Neural cell (in vitro differentiated cells): ENCODE data around the gene CILP2. TPM values are rescaled to one million over a fixed set of nuclear protein-coding genes. Genes with fewer than 3 reads are reported as not detected.

Experiments
- H2AFZ ChIP-seq: fragments of 200-600, 300-800 bp; sonication (generic), shearing (Covaris generic); 2 replicates; pipeline ENCODE4 v1.6.0; 2014; ENCODE audit warnings: low read depth, mild to moderate bottlenecking, antibody characterized with exemption, low read length, moderate library complexity
- H3F3A ChIP-seq: fragments of 200-600 bp; shearing (Covaris generic); 2 replicates; pipeline ENCODE4 v1.6.1; 2016; ENCODE audit warnings: mild to moderate bottlenecking, moderate library complexity, mixed read lengths, antibody characterized with exemption, low read length; ENCODE audit not compliant: insufficient read depth, poor library complexity, severe bottlenecking
- H3K27ac ChIP-seq: fragments of 200-600, 300-800 bp; sonication (generic), shearing (Covaris generic); 2 replicates; pipeline ENCODE4 v1.5.1; 2014; ENCODE audit warnings: mild to moderate bottlenecking, low read length, moderate library complexity
- H3K27me3 ChIP-seq: fragments of 300-800, 200-600 bp; sonication (generic), shearing (Covaris generic); 2 replicates; pipeline ENCODE4 v1.6.0; 2014; ENCODE audit warnings: mild to moderate bottlenecking, low read depth, low read length, moderate library complexity; ENCODE audit not compliant: insufficient read depth
- H3K36me3 ChIP-seq: fragments of 300-800, 200-600 bp; sonication (generic), shearing (Covaris generic); 2 replicates; pipeline ENCODE4 v1.5.1; 2014; ENCODE audit warnings: mild to moderate bottlenecking, antibody characterized with exemption, low read length, moderate library complexity; ENCODE audit not compliant: insufficient read depth
- H3K4me2 ChIP-seq: fragments of 300-800, 200-600 bp; sonication (generic), shearing (Covaris generic); 2 replicates; pipeline ENCODE4 v1.6.0; 2014; ENCODE audit warnings: mild to moderate bottlenecking, low read length
- H3K4me3 ChIP-seq: fragments of 300-800, 200-600 bp; sonication (generic), shearing (Covaris generic); 2 replicates; pipeline ENCODE4 v1.5.1; 2014; ENCODE audit warnings: mild to moderate bottlenecking, low read length, moderate library complexity
- H3K79me2 ChIP-seq: fragments of 200-600 bp; shearing (Covaris generic); replicated peaks from 2 replicates; pipeline ENCODE4 v1.6.0; 2014; ENCODE audit warnings: mild to moderate bottlenecking, low read length, moderate library complexity; ENCODE audit not compliant: insufficient read depth
- H3K9ac ChIP-seq: fragments of 300-800, 200-600 bp; sonication (generic), shearing (Covaris generic); 2 replicates; pipeline ENCODE4 v1.6.1; 2016; ENCODE audit warnings: mild to moderate bottlenecking, low read length, mixed read lengths
- H3K9me2 ChIP-seq: fragments of 200-600 bp; shearing (Covaris generic); 2 replicates; pipeline ENCODE4 v1.6.1; 2016; ENCODE audit warnings: mild to moderate bottlenecking, low read length, mixed read lengths; ENCODE audit not compliant: insufficient read depth
- H3K9me3 ChIP-seq: fragments of 200-600, 300-800 bp; sonication (generic), shearing (Covaris generic); 2 replicates; pipeline ENCODE4 v1.6.1; 2016; ENCODE audit warnings: mild to moderate bottlenecking, mixed run types, low read length, moderate library complexity, mixed read lengths
- H4K20me1 ChIP-seq: fragments of 200-600 bp; shearing (Covaris generic); 2 replicates; pipeline ENCODE4 v1.6.1; 2016; ENCODE audit warnings: mild to moderate bottlenecking, mixed run types; ENCODE audit not compliant: insufficient read depth
- EP300 ChIP-seq: fragments of 450-650 bp; conservative IDR thresholded peaks from 2 replicates; pipeline ENCODE4 v1.6.1; 2014; ENCODE audit warnings: antibody characterized with exemption, mild to moderate bottlenecking, moderate library complexity; ENCODE audit not compliant: poor library complexity, severe bottlenecking
- EZH2 ChIP-seq: fragments of 200-600, 300-800 bp; shearing (Covaris generic), sonication (generic); IDR thresholded peaks from 2 replicates; pipeline ENCODE4 v1.6.1; 2014; ENCODE audit warnings: antibody characterized with exemption, low read length, borderline replicate concordance, mild to moderate bottlenecking; ENCODE audit not compliant: insufficient read depth, poor library complexity, severe bottlenecking
- MXI1 ChIP-seq: fragments of 450-650 bp; conservative IDR thresholded peaks from 2 replicates; pipeline ENCODE4 v1.6.1; 2014; ENCODE audit warnings: antibody characterized with exemption, mild to moderate bottlenecking; ENCODE audit not compliant: poor library complexity, severe bottlenecking
- POLR2AphosphoS5 ChIP-seq: IDR thresholded peaks from 2 replicates; pipeline ENCODE4 v1.6.1; 2012
- RAD21 ChIP-seq: fragments of 450-650 bp; conservative IDR thresholded peaks from 2 replicates; pipeline ENCODE4 v1.6.1; 2014; ENCODE audit warnings: antibody characterized with exemption, mild to moderate bottlenecking, moderate library complexity
- SMC3 ChIP-seq: fragments of 450-650 bp; conservative IDR thresholded peaks from 2 replicates; pipeline ENCODE4 v1.6.1; 2014; ENCODE audit warnings: antibody characterized with exemption, mild to moderate bottlenecking, moderate library complexity; ENCODE audit not compliant: poor library complexity
- TAF1 ChIP-seq: IDR thresholded peaks from 2 replicates; pipeline ENCODE4 v1.6.1; 2012; ENCODE audit warnings: low read depth
- polyA plus RNA-seq: library from polyadenylated mRNA; depleted of rRNA; stranded (reverse); fragments of >200 nt; gene quantifications from 2 replicates; pipeline ENCODE4 v1.2.3, GENCODE V29; 2014
- TF ChIP-seq, protein P1 (sequence below): fragments of 450-650 bp; IDR thresholded peaks from 2 replicates; pipeline ENCODE4 v1.5.1; 2014; ENCODE audit warnings: antibody characterized with exemption, mild to moderate bottlenecking, moderate library complexity; ENCODE audit not compliant: poor library complexity, severe bottlenecking
- TF ChIP-seq, protein P2 (sequence below): IDR thresholded peaks from 2 replicates; pipeline ENCODE4 v1.6.1; 2012; ENCODE audit warnings: borderline replicate concordance

Gene CILP2
- polyA plus RNA-seq, 1 donor from 2014 or later, result 0.84 TPM

DNA sequence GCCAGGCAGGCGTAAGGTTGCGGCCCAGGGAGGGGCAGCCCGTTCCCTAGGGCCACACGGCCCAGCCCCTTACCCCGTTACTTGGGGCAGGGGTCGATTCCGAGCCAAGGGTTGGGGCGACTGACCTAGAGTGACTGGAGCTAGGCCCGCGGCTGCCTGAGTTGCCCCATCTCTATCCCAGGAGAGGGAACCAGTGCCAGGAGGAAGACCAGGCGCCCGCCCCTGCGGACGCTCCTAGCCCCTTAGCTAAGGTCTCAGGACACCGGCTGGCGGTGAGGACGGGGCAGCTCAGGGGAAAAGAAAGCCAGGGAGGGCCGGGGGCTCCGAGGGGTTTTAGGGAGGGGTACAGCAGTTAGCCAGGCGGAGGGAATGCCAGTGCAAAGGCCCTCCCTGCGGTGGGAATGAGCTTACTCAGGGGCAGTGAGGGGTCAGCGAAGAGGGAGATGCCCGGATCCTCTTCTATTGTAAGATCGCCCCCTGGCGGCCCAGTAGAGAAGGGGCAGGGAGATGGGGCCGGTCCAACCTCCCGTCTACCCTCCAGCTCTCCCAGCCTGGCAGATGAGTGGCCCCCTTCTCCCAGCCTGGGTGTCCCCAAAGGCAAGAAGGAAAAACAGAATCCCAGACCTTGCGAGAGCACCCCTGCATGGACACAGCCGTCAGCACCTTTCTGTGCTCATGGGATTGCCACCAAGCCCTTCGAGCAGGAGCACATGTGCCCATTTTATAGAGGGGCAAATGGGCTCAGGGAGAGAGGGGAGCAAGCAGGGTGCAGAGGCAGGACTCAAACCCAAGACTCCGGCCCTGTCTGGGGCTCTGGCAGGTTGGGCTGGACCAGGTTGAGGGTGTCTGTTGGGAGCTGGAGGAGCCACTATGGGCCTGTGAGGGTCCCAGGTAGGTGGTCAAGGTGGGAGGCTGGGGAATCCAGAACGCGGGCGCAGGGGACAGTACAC is 16.3 kb downstream of the CILP2 start:
- H3K27ac ChIP-seq, result no peak overlapping the region
- no peaks in the 10 kb centered on the region for H3F3A ChIP-seq
- H4K20me1 ChIP-seq, result no peaks in the 10 kb centered on the region
- H3K36me3 ChIP-seq, result no peaks in the 10 kb centered on the region
- H3K9ac ChIP-seq, result no peak overlapping the region
- H2AFZ ChIP-seq, result no peak overlapping the region
- no peak overlapping the region for H3K4me2 ChIP-seq
- no peaks in the 10 kb centered on the region for H3K27me3 ChIP-seq
- H3K4me3 ChIP-seq, result no peak overlapping the region
- no peaks in the 10 kb centered on the region for H3K79me2 ChIP-seq
- H3K9me2 ChIP-seq, result no peaks in the 10 kb centered on the region
- no peaks in the 10 kb centered on the region for H3K9me3 ChIP-seq
- TF ChIP-seq EP300 (no peak), MXI1 (no peak)
- TF ChIP-seq, protein P1, sequence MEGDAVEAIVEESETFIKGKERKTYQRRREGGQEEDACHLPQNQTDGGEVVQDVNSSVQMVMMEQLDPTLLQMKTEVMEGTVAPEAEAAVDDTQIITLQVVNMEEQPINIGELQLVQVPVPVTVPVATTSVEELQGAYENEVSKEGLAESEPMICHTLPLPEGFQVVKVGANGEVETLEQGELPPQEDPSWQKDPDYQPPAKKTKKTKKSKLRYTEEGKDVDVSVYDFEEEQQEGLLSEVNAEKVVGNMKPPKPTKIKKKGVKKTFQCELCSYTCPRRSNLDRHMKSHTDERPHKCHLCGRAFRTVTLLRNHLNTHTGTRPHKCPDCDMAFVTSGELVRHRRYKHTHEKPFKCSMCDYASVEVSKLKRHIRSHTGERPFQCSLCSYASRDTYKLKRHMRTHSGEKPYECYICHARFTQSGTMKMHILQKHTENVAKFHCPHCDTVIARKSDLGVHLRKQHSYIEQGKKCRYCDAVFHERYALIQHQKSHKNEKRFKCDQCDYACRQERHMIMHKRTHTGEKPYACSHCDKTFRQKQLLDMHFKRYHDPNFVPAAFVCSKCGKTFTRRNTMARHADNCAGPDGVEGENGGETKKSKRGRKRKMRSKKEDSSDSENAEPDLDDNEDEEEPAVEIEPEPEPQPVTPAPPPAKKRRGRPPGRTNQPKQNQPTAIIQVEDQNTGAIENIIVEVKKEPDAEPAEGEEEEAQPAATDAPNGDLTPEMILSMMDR, result peak; percentile 26

DNA sequence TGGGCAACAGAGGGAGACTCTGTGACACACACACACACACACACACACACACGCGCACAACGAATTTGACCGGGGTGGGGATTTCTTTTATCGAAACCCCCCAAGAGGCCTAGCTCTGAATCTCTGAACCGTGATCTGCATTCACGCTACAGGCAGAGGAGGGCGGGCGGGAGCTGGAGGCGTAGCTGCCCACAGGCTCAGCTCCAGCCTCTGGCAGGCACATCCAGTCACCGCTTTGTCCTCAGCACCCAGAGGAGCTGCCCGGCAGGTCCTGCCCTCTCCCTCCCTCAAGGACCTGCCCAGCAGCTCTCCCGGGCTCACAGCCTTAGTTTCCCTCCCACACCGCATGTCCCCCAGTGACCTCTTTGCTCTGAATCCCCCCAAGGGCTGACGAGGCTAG is 20.0 kb downstream of the CILP2 start:
- H3K9me3 ChIP-seq, result no peaks in the 10 kb centered on the region
- H3K9me2 ChIP-seq, result no peaks in the 10 kb centered on the region
- TF ChIP-seq, protein P1, result no peak
- no peak for TF ChIP-seq EZH2
- no peak for TF ChIP-seq SMC3
- TF ChIP-seq POLR2AphosphoS5, result no peak
- TF ChIP-seq MXI1, result no peak
- no peak for TF ChIP-seq RAD21
- TF ChIP-seq, protein P2, sequence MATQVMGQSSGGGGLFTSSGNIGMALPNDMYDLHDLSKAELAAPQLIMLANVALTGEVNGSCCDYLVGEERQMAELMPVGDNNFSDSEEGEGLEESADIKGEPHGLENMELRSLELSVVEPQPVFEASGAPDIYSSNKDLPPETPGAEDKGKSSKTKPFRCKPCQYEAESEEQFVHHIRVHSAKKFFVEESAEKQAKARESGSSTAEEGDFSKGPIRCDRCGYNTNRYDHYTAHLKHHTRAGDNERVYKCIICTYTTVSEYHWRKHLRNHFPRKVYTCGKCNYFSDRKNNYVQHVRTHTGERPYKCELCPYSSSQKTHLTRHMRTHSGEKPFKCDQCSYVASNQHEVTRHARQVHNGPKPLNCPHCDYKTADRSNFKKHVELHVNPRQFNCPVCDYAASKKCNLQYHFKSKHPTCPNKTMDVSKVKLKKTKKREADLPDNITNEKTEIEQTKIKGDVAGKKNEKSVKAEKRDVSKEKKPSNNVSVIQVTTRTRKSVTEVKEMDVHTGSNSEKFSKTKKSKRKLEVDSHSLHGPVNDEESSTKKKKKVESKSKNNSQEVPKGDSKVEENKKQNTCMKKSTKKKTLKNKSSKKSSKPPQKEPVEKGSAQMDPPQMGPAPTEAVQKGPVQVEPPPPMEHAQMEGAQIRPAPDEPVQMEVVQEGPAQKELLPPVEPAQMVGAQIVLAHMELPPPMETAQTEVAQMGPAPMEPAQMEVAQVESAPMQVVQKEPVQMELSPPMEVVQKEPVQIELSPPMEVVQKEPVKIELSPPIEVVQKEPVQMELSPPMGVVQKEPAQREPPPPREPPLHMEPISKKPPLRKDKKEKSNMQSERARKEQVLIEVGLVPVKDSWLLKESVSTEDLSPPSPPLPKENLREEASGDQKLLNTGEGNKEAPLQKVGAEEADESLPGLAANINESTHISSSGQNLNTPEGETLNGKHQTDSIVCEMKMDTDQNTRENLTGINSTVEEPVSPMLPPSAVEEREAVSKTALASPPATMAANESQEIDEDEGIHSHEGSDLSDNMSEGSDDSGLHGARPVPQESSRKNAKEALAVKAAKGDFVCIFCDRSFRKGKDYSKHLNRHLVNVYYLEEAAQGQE, result no peak
- no peak for TF ChIP-seq EP300
- no peak for TF ChIP-seq TAF1
- H4K20me1 ChIP-seq, result no peaks in the 10 kb centered on the region
- H3K9ac ChIP-seq, result no peak overlapping the region
- no peak overlapping the region for H3K4me3 ChIP-seq
- no peak overlapping the region for H3K4me2 ChIP-seq
- H3F3A ChIP-seq, result no peaks in the 10 kb centered on the region
- no peaks in the 10 kb centered on the region for H3K36me3 ChIP-seq
- H2AFZ ChIP-seq, result no peak overlapping the region
- H3K27ac ChIP-seq, result no peak overlapping the region
- no peaks in the 10 kb centered on the region for H3K27me3 ChIP-seq
- no peaks in the 10 kb centered on the region for H3K79me2 ChIP-seq
